ENCODE results near the gene SP140L.
A peak's percentile ranks its signal among the peaks of the same experiment; 100 is the strongest.
"Not testable (repeated sequence)": the region's sequence is repeated elsewhere in the genome, so short reads cannot be mapped to it uniquely, and the experiment has no call there.

SP140L gene

DNA sequence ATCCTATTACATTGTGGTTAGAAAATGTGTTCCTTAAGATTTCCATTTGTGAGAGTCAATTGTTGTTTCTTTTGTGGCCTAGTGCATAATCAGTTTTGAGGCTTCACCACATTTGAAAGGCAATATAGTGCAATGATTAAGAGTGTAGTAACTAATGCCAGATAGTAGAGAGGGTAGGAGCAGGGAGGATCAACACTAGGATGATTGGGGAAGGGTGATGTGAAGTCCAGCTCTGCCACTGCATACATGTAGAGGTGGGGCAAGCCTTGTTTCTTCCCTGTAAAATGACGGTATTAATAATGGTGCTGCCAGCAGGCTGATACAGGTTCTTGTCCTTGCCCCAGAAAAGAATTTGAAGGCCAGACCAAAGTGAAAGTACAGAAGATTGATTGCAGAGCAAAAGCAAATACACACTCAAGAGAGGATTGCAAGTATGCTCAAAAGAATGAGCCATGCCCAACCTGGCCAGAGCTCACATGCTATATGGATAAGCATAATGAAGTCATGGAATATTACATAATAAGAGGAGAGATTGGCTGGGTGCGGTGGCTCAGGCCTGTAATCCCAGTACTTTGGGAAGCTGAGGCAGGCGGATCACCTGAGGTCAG lies 97.0 kb downstream of the SP140L start:
- no peak for DNase-seq

DNA sequence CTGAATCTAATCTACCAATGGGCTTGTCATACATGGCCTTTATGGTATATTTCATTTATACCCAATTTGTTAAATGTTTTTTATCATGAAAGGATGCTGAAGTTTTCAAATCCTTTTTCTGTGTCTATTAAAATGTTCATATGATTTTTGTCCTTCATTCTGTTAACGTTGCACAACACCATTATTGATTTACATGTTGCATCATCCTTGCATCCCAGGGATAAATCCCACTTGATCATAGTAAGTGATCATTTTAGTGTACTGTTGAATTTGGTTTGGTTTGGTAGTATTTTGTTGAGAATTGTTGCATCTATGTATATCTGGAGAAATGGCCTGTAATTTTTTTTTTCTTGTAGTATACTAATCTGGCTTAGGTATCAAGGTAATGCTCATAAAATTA lies 98.4 kb downstream of the SP140L start:
- no peak for DNase-seq

DNA sequence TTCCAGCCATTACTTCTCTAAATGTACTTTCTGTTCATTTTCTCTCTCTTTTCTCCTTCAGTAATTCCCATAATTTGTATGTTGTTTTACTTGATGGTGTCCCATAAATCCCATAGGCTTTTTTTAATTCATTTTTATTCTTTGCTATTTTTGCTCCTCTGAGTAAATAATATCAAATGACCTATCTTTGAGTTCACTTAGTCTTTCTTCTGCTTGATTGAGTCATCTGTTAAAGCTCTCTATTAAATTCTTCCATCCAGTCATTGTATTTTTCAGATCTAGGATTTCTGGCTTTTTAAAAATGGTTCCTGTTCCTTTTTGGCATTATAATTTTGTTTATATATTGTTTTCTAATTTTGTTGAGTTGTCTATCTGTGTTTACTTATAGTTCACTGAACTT lies 102.5 kb downstream of the SP140L start:
- DNase-seq = no peak

DNA sequence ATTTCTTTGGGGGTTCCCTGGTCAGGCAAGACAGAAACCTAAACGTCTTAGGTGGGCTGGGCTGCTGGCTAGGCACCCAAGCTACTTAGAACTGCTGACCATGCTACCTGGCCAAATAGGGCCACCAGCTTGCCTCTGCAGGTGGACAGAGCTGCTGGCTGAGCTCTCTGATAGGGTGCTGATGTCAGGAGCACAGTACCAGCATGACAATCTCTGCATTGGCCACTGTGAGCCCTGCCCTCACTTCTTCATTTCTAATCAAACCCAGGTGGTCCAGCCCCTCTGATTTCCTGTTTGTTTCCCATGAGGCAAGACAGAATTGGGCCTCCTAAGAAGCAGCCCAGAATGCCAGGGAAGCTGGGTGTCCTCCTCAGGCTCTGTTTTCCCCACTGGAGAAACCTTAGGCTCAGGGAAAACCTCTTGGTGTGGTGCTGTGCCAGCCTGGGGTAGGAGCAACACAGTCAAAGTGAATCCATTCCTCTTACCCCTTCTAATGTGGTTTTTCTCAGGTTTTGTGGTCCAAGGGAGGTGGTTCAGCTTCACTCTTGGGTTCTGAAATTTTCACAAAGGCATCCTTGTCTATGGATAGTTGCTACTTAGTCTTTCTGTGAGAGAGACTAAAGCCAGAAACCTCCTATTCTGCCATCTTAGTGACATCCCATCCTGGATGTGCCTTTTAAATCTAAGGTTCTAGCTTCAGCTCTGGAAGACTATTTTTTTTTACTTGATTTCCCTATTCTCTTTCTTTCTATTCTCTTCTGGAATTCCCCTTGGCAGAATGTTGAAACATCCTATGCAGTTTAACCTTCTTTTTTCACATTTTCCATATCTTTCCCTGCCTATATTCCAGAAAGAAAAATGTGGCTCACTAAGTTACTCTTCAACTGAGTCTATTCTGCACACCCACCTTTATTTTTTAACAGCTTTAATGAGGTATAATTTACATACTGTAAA lies 104.2 kb downstream of the SP140L start:
- no peak for DNase-seq

DNA sequence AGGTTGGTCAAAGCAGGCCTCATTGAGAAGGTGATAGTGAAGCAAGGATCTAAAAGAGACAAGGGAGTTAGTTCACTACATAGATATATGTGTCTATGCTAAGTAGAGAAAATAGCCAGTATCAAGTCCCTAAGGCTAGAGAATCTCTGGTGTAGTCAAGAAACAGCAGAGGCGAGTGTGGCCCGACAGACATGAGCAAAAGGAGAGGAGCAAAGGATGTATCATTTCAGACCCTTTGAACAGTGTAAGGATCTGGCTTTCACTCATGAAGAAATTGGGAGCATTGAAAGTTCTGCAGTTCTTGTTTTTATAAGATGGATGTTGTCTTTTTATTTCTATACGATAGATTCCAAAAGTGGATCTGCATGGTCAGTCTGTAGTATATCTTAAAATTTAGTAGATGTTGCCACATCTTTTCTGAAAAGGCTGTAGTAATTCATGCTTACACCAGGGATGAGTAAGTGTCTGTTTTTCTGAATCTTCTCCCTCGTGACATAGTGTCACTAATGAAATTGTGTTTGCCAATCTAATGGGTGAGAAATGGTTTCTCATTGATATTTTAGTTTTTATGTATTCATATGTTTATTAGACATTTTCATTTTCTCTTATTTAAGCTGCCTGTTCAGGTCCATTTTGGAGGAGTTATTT lies 107.8 kb downstream of the SP140L start:
- no peak for DNase-seq

DNA sequence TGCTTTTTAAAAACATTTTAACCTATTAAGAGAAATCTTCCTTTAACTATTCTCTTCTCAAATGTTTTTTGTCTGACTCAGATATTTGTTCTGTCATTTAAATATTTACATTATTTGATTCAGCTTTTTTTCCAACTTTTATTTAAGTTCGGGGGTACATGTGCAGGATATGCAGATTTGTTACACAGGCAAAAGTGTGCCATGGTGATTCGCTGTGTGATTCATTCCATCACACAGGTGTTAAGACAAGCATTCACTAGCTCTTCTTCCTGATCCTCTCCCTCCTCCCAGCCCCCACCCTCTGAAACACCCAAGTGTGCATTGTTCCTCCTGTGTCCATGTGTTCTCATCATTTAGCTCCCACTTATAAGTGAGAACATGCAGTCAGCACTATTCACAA lies 108.4 kb downstream of the SP140L start:
- no peak for DNase-seq

DNA sequence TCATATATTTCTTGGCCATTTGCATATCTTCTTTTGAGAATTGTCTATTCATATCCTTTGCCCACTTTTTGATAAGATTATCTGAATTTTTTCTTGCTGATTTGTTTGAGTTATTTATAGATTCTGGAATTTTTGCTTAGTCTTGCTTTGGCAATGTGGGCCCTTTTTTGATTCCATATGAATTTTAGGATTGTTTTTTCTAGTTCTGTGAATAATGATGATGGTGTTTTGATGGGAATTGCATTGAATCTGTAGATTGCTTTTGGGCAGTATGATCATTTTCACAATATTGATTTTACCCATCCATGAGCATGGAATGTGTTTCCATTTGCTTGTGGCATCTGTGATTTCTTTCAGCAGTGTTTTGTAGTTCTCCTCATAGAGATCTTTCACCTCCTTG lies 112.1 kb downstream of the SP140L start:
- not testable (repeated sequence) for DNase-seq

DNA sequence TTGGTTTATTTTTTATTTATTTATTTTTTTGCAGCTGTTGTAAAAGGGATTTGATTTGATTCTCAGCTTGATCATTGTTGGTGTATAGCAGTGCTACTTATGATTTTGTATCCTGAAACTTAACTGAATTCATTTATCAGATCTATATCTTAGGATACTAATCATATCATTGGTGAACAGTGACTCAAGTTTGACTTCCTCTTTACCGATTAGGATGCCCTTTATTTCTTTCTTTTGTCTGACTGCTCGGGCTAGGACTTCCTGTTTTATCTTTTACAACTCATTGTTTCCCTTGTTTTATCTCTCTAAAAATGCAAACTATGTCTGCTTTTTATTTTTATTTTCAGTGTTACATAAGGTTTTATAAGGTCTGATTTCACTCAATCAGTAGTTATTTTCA lies 112.6 kb downstream of the SP140L start:
- DNase-seq = peak; percentile 60

DNA sequence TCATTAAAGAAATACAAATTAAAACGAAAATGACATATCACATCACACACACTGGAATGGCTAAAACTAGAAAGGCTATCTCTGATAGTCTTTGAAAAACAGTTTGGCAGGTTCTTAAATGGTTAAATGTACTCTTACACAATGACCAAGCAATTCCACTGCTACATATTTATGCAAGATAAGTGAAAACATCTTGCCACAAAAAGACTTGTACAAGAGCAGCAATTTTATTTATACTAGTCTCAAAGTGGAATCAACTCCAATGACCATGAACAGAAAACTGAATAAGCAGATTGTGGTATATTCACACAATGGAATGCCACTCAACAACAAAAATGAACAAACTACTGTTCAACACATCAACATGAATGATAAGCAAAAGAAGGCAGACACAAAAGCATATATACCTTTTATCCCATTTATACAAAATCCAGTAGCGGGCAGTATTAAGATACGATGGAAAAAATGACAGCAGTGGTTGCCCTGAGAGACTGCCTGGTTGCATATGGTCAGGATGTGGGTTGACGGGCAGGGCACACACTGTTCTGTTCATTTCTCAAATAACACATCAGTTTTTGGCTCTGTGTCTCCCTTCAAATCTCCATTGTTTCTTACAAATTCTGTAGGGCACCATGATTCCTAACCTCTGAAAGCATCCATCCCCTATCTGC lies 114.4 kb downstream of the SP140L start:
- DNase-seq = peak; percentile 82

DNA sequence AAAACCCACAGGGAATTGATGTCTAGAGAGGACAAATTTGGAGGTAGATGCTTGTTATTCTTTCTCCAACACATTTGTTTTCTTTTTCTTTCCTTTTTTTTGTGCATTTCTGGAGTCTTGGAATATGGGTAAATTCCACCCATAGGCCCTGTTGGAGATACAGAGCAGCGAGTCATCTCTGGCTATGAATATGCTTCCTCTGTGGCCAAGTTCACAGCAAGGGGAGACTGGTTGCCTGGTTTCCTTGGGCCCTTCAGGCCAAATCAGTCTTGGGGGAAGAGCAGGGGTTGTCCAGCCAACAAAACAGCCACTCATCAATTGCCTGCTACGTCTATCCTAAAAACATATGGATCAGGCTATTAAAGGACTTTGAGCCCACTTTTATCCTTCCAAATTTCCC lies 116.5 kb downstream of the SP140L start:
- DNase-seq = peak; percentile 57

DNA sequence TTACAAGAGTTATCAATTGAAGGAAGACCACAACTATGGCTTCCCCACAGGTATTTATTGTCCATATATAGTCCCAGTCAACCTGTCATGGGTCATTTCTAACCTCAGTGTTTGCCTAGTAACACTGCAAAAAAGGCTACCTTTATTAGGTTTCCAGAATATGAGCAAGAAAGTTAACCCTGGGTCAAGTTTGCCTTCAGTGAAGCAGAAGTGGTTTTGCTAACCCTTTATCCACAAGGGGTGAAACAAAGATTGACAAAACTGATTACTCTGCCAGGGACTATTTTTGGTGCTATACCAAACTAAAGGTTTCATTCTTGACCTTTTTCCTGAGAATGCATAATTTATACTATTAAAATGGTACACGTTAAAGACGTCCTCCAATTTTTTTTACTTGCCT lies 117.8 kb downstream of the SP140L start:
- DNase-seq = no peak

DNA sequence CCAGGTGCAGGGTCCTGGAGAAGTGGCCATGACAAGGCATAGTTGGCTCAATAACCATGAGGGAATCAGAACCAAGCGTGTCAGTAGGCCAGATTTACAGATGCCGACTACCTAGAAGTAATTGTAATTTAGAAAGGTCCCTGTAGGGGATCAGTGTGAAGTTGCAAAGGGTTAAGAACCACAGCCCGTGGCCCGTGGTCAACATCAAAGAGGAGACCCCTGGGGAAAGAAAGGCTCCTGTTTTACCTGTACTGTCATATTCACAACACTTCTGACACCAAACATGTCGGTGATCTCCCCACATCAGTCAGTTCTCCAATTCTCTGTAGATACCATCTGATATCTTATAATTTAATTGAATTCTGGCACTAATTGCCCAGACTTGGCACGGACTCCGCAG lies 120.0 kb downstream of the SP140L start:
- no peak for DNase-seq

DNA sequence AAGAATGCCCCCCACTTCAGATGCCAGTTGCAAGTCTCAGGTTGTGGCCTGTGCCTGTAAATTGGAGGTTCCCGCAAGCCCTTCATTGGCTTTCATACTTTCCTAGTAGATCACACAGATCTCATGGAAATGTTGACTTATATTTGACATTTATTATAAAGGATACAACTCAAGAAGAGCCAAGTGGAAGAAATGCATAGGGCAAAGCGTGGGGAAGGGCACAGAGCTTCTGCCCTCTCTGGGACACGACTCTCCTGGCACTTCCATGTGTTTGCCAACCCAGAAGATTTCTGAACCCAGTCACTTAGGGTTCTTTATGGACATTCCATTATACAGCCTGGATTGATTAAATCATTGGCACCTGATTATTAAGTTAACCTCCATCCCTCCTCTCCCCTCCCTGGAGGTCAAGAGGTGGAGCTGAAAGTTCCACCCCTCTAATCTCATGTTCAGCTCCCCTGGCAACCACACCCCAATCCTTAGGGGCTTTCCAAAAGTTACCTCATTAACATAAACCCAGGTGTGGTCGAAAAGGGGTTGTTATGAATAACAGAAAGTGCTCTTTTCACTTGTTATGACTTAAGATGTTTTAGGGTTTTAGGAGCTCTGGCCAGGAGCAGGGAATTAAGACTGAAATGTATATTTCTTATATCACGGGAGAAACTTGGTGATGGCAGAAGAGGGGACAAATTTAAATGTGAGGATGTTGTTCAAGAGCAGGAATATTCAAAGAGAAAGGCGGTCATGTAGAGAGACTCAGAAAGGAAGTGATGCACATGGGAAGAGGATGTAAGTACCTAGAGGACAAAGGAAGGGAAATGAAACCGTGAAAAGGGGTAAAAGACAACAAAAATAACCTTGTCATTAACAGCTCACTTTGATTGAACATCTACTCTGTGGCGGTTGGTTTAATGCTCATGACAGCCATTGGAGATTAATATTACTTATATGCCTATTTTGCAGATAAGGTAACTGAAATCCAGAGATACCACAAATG lies 120.8 kb downstream of the SP140L start:
- peak; percentile 79 for DNase-seq

DNA sequence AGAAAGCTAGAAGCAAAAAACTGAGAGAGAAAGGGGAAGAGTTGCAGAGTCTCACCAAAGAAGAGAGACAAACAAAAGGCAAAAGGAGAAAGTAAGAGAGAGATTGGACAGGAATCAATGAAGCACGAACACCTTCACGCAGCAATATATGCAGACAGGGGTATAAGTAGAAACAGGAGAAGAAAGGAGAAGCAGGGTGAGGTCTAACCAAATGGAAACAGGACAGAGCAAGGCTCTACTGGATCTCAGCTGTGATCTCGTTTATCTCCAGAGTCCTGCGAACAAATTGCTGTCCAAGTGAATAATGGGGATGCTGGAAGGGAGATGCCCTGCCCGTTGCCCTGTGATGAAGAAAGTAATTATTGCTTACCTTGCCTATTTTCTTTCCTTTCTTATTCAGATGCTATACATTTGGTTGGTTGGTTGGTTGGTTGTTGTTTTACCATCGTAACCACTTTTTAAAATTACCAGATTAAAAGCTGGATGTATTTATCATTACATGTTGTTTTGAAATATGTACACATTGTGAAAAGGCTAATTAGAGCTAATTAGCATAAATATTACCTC lies 123.0 kb downstream of the SP140L start:
- no peak for DNase-seq

DNA sequence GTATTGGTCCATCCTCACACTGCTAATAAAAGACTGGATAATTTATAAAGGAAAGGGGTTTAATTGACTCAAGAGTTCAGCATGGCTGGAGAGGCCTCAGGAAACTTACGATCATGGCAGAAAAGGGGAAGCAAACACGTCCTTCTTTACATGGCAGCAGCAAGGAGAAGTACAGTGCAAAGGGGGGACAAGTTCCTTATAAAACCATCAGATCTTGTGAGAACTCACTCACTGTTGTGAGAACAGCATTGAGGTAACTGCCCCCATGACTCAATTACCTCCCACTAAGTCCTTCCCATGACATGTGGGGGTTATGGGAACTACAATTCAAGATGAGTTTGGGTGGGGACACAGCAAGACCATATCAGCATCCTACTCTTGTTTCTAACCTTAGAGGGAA lies 126.0 kb downstream of the SP140L start:
- DNase-seq = no peak
